Adrenal gland (tissue), 12 donors: ENCODE measurements around the gene MED12L. TPM values are rescaled to one million over a fixed set of nuclear protein-coding genes. Genes with fewer than 3 reads are reported as not detected.

ENCODE experiments used
- DNase-seq, 7 donors: peaks; one replicate each; pipeline ENCODE4 v3.0.0-alpha.2; 2019 to 2020
- H3K27ac ChIP-seq, 5 donors: fragments of 200-600 bp; sonication (generic) in 4 of 5; 1 replicate in 3 of 5; 2 replicates in 2 of 5; pipeline versions ENCODE4 v1.5.1 to v1.8.0; 2016 to 2020; ENCODE audit warnings: mild to moderate bottlenecking in 1 of 5
- H3K27me3 ChIP-seq: fragments of 200-600 bp; 2 replicates; pipeline ENCODE4 v1.8.0; 2021
- H3K36me3 ChIP-seq, 2 donors: fragments of 200-600 bp; replicated peaks in 1 of 2; 1 replicate in 1 of 2; 2 replicates in 1 of 2; pipeline versions ENCODE4 v1.5.1 to v1.8.0; 2018 to 2022
- H3K4me1 ChIP-seq, 2 donors: fragments of 200-600 bp; replicated peaks in 1 of 2; 1 replicate in 1 of 2; 2 replicates in 1 of 2; pipeline versions ENCODE4 v1.5.1 to v1.8.0; 2018 to 2021
- H3K4me3 ChIP-seq, 4 donors: fragments of 200-600 bp; sonication (generic) in 3 of 4; one replicate each; pipeline ENCODE4 v1.5.1; 2016 to 2018
- H3K9me3 ChIP-seq, 3 donors: fragments of 200-600 bp; sonication (generic) in 1 of 3; replicated peaks in 1 of 3; 1 replicate in 2 of 3; 2 replicates in 1 of 3; pipeline versions ENCODE4 v1.5.1 to v1.8.0; 2016 to 2021
- CTCF ChIP-seq, 6 experiments: fragments of 450-650 bp in 4 of 6; fragments of 200-600 bp in 2 of 6; sonication (generic) in 1 of 6; IDR thresholded peaks; 1 replicate in 5 of 6; 2 replicates in 1 of 6; pipeline versions ENCODE4 v1.5.1 to v1.8.0; 2016 to 2021; ENCODE audit warnings: antibody characterized with exemption in 6 of 6, mild to moderate bottlenecking in 2 of 6, moderate library complexity in 1 of 6
- POLR2A ChIP-seq, 2 donors: fragments of 450-650 bp; IDR thresholded peaks; one replicate each; pipeline ENCODE4 v1.6.1; 2017; ENCODE audit warnings: antibody characterized with exemption in 2 of 2, mild to moderate bottlenecking in 2 of 2, moderate library complexity in 1 of 2
- WGBS, 4 donors: extraction: QIAGEN DNeasy Blood & Tissue Kit in 2 of 4; methylation state at CpG; one replicate each; pipeline versions ENCODE4 v1.1.5 to v1.1.7; 2013 to 2017; 5-methylcytosine and 5-hydroxymethylcytosine counted together
- intact Hi-C, 2 donors: fragments of 100-400 bp; cut with DNase I; formaldehyde crosslinking; loops; one replicate each; pipeline versions ENCODE4 v1.14.1 to v1.15.0; 2022 to 2023
- polyA plus RNA-seq, 3 donors: library from polyadenylated mRNA; stranded (reverse); fragments of 200-250 nt in 2 of 3; fragments of 350-450 nt in 1 of 3; fragmentation: Illumina TruSeq in 1 of 3; extraction: RNeasy Lipid Tissue Mini Kit (QIAGEN cat#74804) in 1 of 3; gene quantifications; one replicate each; pipeline ENCODE4 v1.2.3, GENCODE V29; 2013 to 2014
- total RNA-seq, 9 donors: library from RNA; depleted of rRNA in 4 of 9; stranded (reverse); fragments of >200 nt in 4 of 9; fragments of 120-200 nt in 1 of 9; fragmentation: NEBNext Ultra II Directional in 1 of 9; extraction: Animal tissue kit (Norgen Biotek cat#: 25700) in 1 of 9; gene quantifications; one replicate each; pipeline versions ENCODE4 v1.1.0 to v1.2.4, GENCODE V29; 2013 to 2023
- donor health status: healthy with polysubstance abuse.
- donor health status: Bipolar disorder and iron deficiency.
- donor health status: DM: yes; HTN: yes; CAD: no.
- donor health status: DM: no; HTN: no; CAD: no.
- donor health status: DM: no; HTN: no; CAD: no.
- donor health status: DM: yes; HTN: yes; CAD: no.

MED12L gene
- total and polyA plus RNA-seq, 12 donors = 0.77 to 25.0 (median 6.3) TPM

GRCh38 chr3:151133917-151134450 is 48.5 kb downstream of the MED12L start:
- no peaks in the 10 kb centered on the region for H3K9me3 ChIP-seq
- no peak overlapping the region for H3K27ac ChIP-seq
- no peaks in the 10 kb centered on the region for H3K27me3 ChIP-seq
- TF ChIP-seq POLR2A (IDR thresholded peaks at IDR 0.05) = no peak
- TF ChIP-seq CTCF (IDR thresholded peaks at IDR 0.05) = no peak
- H3K4me1 ChIP-seq = no peaks in the 10 kb centered on the region
- DNase-seq = peak in 3 of 7 donors; percentile 19 to 42 (median 36)
- no peak overlapping the region for H3K4me3 ChIP-seq
- intact Hi-C loops = no loop called here
- 62 to 71% (median 67%) methylated on average over 8 of the region's 8 CpGs for WGBS, 4 donors
- no peaks in the 10 kb centered on the region for H3K36me3 ChIP-seq

GRCh38 chr3:151135541-151136337 is 50.3 kb downstream of the MED12L start:
- peak in 5 of 7 donors; percentile 19 to 62 (median 29) for DNase-seq
- no peak overlapping the region for H3K27ac ChIP-seq
- no peaks in the 10 kb centered on the region for H3K4me1 ChIP-seq
- no peak overlapping the region for H3K4me3 ChIP-seq
- 64 to 78% (median 70%) methylated on average over 5 of the region's 5 CpGs for WGBS, 4 donors
- H3K36me3 ChIP-seq = no peaks in the 10 kb centered on the region
- no peaks in the 10 kb centered on the region for H3K9me3 ChIP-seq
- no peak for TF ChIP-seq POLR2A (IDR thresholded peaks at IDR 0.05)
- no peak for TF ChIP-seq CTCF (IDR thresholded peaks at IDR 0.05)
- H3K27me3 ChIP-seq = no peaks in the 10 kb centered on the region
- intact Hi-C loops = no loop called here

- no peaks in the 10 kb centered on the region for H3K9me3 ChIP-seq
- WGBS, 4 donors = 70 to 80% (median 74%) methylated on average over 5 of the region's 5 CpGs
- intact Hi-C loops = loop anchor here (5.0 to 10.0 kb wide), 4 partner anchors 58 to 426 kb away; partner anchors contain the start of gene MED12L (in 2 of the 2)
- no peaks in the 10 kb centered on the region for H3K36me3 ChIP-seq
- no peak overlapping the region for H3K4me3 ChIP-seq
- TF ChIP-seq POLR2A (IDR thresholded peaks at IDR 0.05) (no peak), CTCF (IDR thresholded peaks at IDR 0.05) (no peak)
- no peaks in the 10 kb centered on the region for H3K27me3 ChIP-seq
- no peak for DNase-seq
- H3K27ac ChIP-seq = no peak overlapping the region
- H3K4me1 ChIP-seq = peaks cover 0 to 7% of the 10 kb centered on the region in 2 donors
These were observed 57.5 kb downstream of the MED12L start for GRCh38 chr3:151142929-151143328.

GRCh38 chr3:151144016-151144415 is 58.6 kb downstream of the MED12L start:
- no peak overlapping the region for H3K27ac ChIP-seq
- intact Hi-C loops = loop anchor here (5.0 to 10.0 kb wide), 4 partner anchors 59 to 427 kb away; partner anchors contain the start of gene MED12L (in 2 of the 2)
- no peaks in the 10 kb centered on the region for H3K9me3 ChIP-seq
- no peaks in the 10 kb centered on the region for H3K36me3 ChIP-seq
- H3K4me3 ChIP-seq = no peak overlapping the region
- 79 to 85% (median 82%) methylated on average over 4 of the region's 4 CpGs for WGBS, 4 donors
- DNase-seq = no peak
- no peaks in the 10 kb centered on the region for H3K27me3 ChIP-seq
- TF ChIP-seq POLR2A (IDR thresholded peaks at IDR 0.05) (no peak), CTCF (IDR thresholded peaks at IDR 0.05) (no peak)
- H3K4me1 ChIP-seq = peaks cover 0 to 7% of the 10 kb centered on the region in 2 donors
